Natural killer cell treated with Interleukin-12 subunit alpha and Interleukin-12 subunit beta and Interleukin-15 and Interleukin-18, amount 100 ng/mL, for 72 hours (primary cell): ENCODE results near the gene CIT. TPM values are rescaled to one million over a fixed set of nuclear protein-coding genes. Genes with fewer than 3 reads are reported as not detected.
"Not testable (repeated sequence)": the region's sequence is repeated elsewhere in the genome, so short reads cannot be mapped to it uniquely, and the experiment has no call there.

Experiments used
- ATAC-seq, 2 donors: fragments of 150-1000 bp; cut with Tn5 transposase in 1 of 2; sonication (Bioruptor Pico), chemical (Tn5 transposase) in 1 of 2; 2 replicates each; pipeline ENCODE4 v1.10.0; 2021
- DNase-seq: peaks from one replicate; pipeline ENCODE4 v3.0.0; 2022; ENCODE audit warnings: low spot score
- H3K27ac Mint-ChIP-seq, 2 donors: 1 replicate in 1 of 2; 2 replicates in 1 of 2; pipeline ENCODE4 v1.8.0; 2022; ENCODE audit warnings: mixed read lengths in 2 of 2, mild to moderate bottlenecking in 1 of 2, moderate library complexity in 1 of 2
- H3K27me3 Mint-ChIP-seq, 2 donors: 1 replicate in 1 of 2; 2 replicates in 1 of 2; pipeline ENCODE4 v1.8.0; 2022; ENCODE audit warnings: mixed read lengths in 2 of 2
- H3K36me3 Mint-ChIP-seq: one replicate; pipeline ENCODE4 v1.8.0; 2022; ENCODE audit warnings: mixed read lengths
- H3K4me1 Mint-ChIP-seq, 2 donors: 1 replicate in 1 of 2; 2 replicates in 1 of 2; pipeline ENCODE4 v1.8.0; 2022; ENCODE audit warnings: low read depth in 2 of 2, mixed read lengths in 2 of 2, mild to moderate bottlenecking in 1 of 2
- H3K4me3 Mint-ChIP-seq: one replicate; pipeline ENCODE4 v1.8.0; 2022; ENCODE audit warnings: mixed read lengths
- H3K9me3 Mint-ChIP-seq: 2 replicates; pipeline ENCODE4 v1.8.0; 2022; ENCODE audit warnings: mixed read lengths
- total RNA-seq, 2 donors: library from RNA; stranded (reverse); gene quantifications; one replicate each; pipeline ENCODE4 v1.2.3, GENCODE V29; 2022

The CIT gene
- 10 to 100 TPM; 25.7 to 71.1 TPM for total RNA-seq

GRCh38 chr12:119876761-119877638 is at the start of gene CIT:
Gene CIT (minus strand): TSS chr12:119877320. CDS start chr12:119876168, 1,152 bp downstream.
- Mint-ChIP-seq H3K9me3 (no peaks in the 10 kb centered on the region), H3K27me3 (peaks cover 2 to 7% of the 10 kb centered on the region in 2 donors), H3K27ac (peak within 1 kb of the TSS; percentile 49 to 66), H3K4me1 (peaks cover 10 to 17% of the 10 kb centered on the region in 2 donors), H3K36me3 (no peaks in the 10 kb centered on the region), H3K4me3 (peak within 1 kb of the TSS; percentile 84)
- peak; percentile 89 for DNase-seq
- peak; percentile 100 for ATAC-seq

GRCh38 chr12:119925269-119925668 is 48.1 kb upstream of the CIT start:
- Mint-ChIP-seq H3K4me3 (no peak overlapping the region), H3K9me3 (no peaks in the 10 kb centered on the region), H3K27me3 (peaks cover 8% of the 10 kb centered on the region in 2 donors), H3K36me3 (no peaks in the 10 kb centered on the region), H3K27ac (no peak overlapping the region), H3K4me1 (no peaks in the 10 kb centered on the region)
- DNase-seq (no peak), ATAC-seq (no peak)

GRCh38 chr12:119920064-119920463 is 42.9 kb upstream of the CIT start:
- H3K36me3 Mint-ChIP-seq, result no peaks in the 10 kb centered on the region
- no peak overlapping the region for H3K4me3 Mint-ChIP-seq
- no peak overlapping the region for H3K27ac Mint-ChIP-seq
- H3K4me1 Mint-ChIP-seq, result no peaks in the 10 kb centered on the region
- H3K9me3 Mint-ChIP-seq, result no peaks in the 10 kb centered on the region
- H3K27me3 Mint-ChIP-seq, result peaks cover 8 to 12% of the 10 kb centered on the region in 2 donors
- DNase-seq (no peak), ATAC-seq (no peak)

GRCh38 chr12:119915894-119916510 is 38.9 kb upstream of the CIT start:
- Mint-ChIP-seq H3K36me3 (no peaks in the 10 kb centered on the region), H3K27me3 (peaks cover 0 to 7% of the 10 kb centered on the region in 2 donors), H3K4me1 (no peaks in the 10 kb centered on the region), H3K9me3 (no peaks in the 10 kb centered on the region), H3K4me3 (no peak overlapping the region), H3K27ac (no peak overlapping the region)
- ATAC-seq (no peak), DNase-seq (no peak)

- ATAC-seq (no peak), DNase-seq (no peak)
- H3K36me3 Mint-ChIP-seq, result no peaks in the 10 kb centered on the region
- peaks cover 0 to 8% of the 10 kb centered on the region in 2 donors for H3K27me3 Mint-ChIP-seq
- H3K9me3 Mint-ChIP-seq, result no peaks in the 10 kb centered on the region
- H3K27ac Mint-ChIP-seq, result no peak overlapping the region
- H3K4me1 Mint-ChIP-seq, result no peaks in the 10 kb centered on the region
- no peak overlapping the region for H3K4me3 Mint-ChIP-seq
These were observed 37.5 kb upstream of the CIT start for GRCh38 chr12:119914666-119915065.

- ATAC-seq (no peak), DNase-seq (no peak)
- Mint-ChIP-seq H3K9me3 (no peaks in the 10 kb centered on the region), H3K27ac (no peak overlapping the region), H3K27me3 (peaks cover 0 to 8% of the 10 kb centered on the region in 2 donors), H3K4me3 (no peak overlapping the region), H3K36me3 (no peaks in the 10 kb centered on the region), H3K4me1 (no peaks in the 10 kb centered on the region)
These were observed 36.6 kb upstream of the CIT start for GRCh38 chr12:119913536-119914330.

- no peaks in the 10 kb centered on the region for H3K4me1 Mint-ChIP-seq
- ATAC-seq (no peak), DNase-seq (no peak)
- H3K4me3 Mint-ChIP-seq, result no peak overlapping the region
- no peaks in the 10 kb centered on the region for H3K36me3 Mint-ChIP-seq
- no peak overlapping the region for H3K27ac Mint-ChIP-seq
- H3K27me3 Mint-ChIP-seq, result peaks cover 0 to 8% of the 10 kb centered on the region in 2 donors
- H3K9me3 Mint-ChIP-seq, result no peaks in the 10 kb centered on the region
These were observed 34.1 kb upstream of the CIT start for GRCh38 chr12:119911182-119911581.

GRCh38 chr12:119910586-119910985 is 33.5 kb upstream of the CIT start:
- no peak for DNase-seq
- Mint-ChIP-seq H3K9me3 (no peaks in the 10 kb centered on the region), H3K4me3 (no peak overlapping the region), H3K36me3 (no peaks in the 10 kb centered on the region), H3K27me3 (peaks cover 0 to 4% of the 10 kb centered on the region in 2 donors), H3K27ac (no peak overlapping the region), H3K4me1 (no peaks in the 10 kb centered on the region)
- no peak for ATAC-seq

- Mint-ChIP-seq H3K27me3 (peaks cover 0 to 4% of the 10 kb centered on the region in 2 donors), H3K4me1 (peaks cover 5 to 8% of the 10 kb centered on the region in 2 donors), H3K27ac (no peak overlapping the region), H3K4me3 (no peak overlapping the region), H3K9me3 (no peaks in the 10 kb centered on the region), H3K36me3 (no peaks in the 10 kb centered on the region)
- DNase-seq, result peak; percentile 74
- ATAC-seq, result peak; percentile 80 to 87
These were observed 25.0 kb upstream of the CIT start for GRCh38 chr12:119902084-119902509.

- no peak for ATAC-seq
- Mint-ChIP-seq H3K4me3 (no peak overlapping the region), H3K36me3 (no peaks in the 10 kb centered on the region), H3K9me3 (no peaks in the 10 kb centered on the region), H3K27ac (no peak overlapping the region), H3K27me3 (peaks cover 0 to 4% of the 10 kb centered on the region in 2 donors), H3K4me1 (peaks cover 5 to 8% of the 10 kb centered on the region in 2 donors)
- DNase-seq, result no peak
These were observed 24.6 kb upstream of the CIT start for GRCh38 chr12:119901670-119902069.

GRCh38 chr12:119894916-119895315 is 17.8 kb upstream of the CIT start:
- DNase-seq (no peak), ATAC-seq (no peak)
- Mint-ChIP-seq H3K9me3 (no peaks in the 10 kb centered on the region), H3K36me3 (no peaks in the 10 kb centered on the region), H3K4me3 (no peak overlapping the region), H3K4me1 (no peaks in the 10 kb centered on the region), H3K27me3 (peaks cover 9 to 19% of the 10 kb centered on the region in 2 donors), H3K27ac (no peak overlapping the region)

GRCh38 chr12:119892611-119893010 is 15.5 kb upstream of the CIT start:
- H3K9me3 Mint-ChIP-seq, H3K27ac Mint-ChIP-seq, DNase-seq, H3K4me3 Mint-ChIP-seq, H3K4me1 Mint-ChIP-seq, H3K36me3 Mint-ChIP-seq, ATAC-seq: not testable (repeated sequence)
- peaks cover 9 to 26% of the 10 kb centered on the region in 2 donors for H3K27me3 Mint-ChIP-seq

GRCh38 chr12:119885549-119885948 is 8.4 kb upstream of the CIT start:
- ATAC-seq (no peak), DNase-seq (no peak)
- Mint-ChIP-seq H3K9me3 (no peaks in the 10 kb centered on the region), H3K4me1 (no peaks in the 10 kb centered on the region), H3K27ac (no peak overlapping the region), H3K27me3 (peaks cover 29 to 30% of the 10 kb centered on the region in 2 donors), H3K36me3 (no peaks in the 10 kb centered on the region), H3K4me3 (no peak overlapping the region)
